CD14-positive monocyte (primary cell): ENCODE results near the gene CRYBA2. TPM values are rescaled to one million over a fixed set of nuclear protein-coding genes. Genes with fewer than 3 reads are reported as not detected.

ENCODE experiments used
- DNase-seq, 3 donors: peaks; one replicate each; pipeline ENCODE4 v3.0.0-alpha.2; 2011 to 2022
- H2AFZ ChIP-seq: 2 replicates; pipeline ENCODE4 v1.6.0; 2012; ENCODE audit warnings: mild to moderate bottlenecking, low read depth, low read length, inconsistent platforms; ENCODE audit not compliant: insufficient read depth, poor library complexity, severe bottlenecking
- H3K27ac ChIP-seq, 2 donors: 1 replicate in 1 of 2; 2 replicates in 1 of 2; pipeline ENCODE4 v1.5.1; 2012 to 2013; ENCODE audit warnings: low read length in 2 of 2, control low read depth in 1 of 2, inconsistent platforms in 1 of 2, low read depth in 1 of 2, mild to moderate bottlenecking in 1 of 2
- H3K27me3 ChIP-seq, 2 donors: one replicate each; pipeline versions ENCODE4 v1.6.0 to v1.6.1; 2011 to 2013; ENCODE audit warnings: low read length in 2 of 2; ENCODE audit not compliant: control insufficient read depth in 2 of 2, insufficient read depth in 2 of 2
- H3K36me3 ChIP-seq, 2 donors: replicated peaks in 1 of 2; 1 replicate in 1 of 2; 2 replicates in 1 of 2; pipeline versions ENCODE4 v1.5.1 to v1.6.1; 2012 to 2013; ENCODE audit warnings: low read length in 2 of 2, control low read depth in 1 of 2, inconsistent platforms in 1 of 2, mild to moderate bottlenecking in 1 of 2; ENCODE audit not compliant: insufficient read depth in 2 of 2, control insufficient read depth in 1 of 2
- H3K4me1 ChIP-seq, 2 donors: 1 replicate in 1 of 2; 2 replicates in 1 of 2; pipeline versions ENCODE4 v1.5.1 to v1.6.1; 2012 to 2013; ENCODE audit warnings: low read length in 2 of 2, control low read depth in 1 of 2, inconsistent platforms in 1 of 2, mild to moderate bottlenecking in 1 of 2, moderate library complexity in 1 of 2; ENCODE audit not compliant: insufficient read depth in 2 of 2, control insufficient read depth in 1 of 2
- H3K4me2 ChIP-seq: replicated peaks from 2 replicates; pipeline ENCODE3; 2012; ENCODE audit warnings: low read length, moderate library complexity, mild to moderate bottlenecking; ENCODE audit not compliant: poor library complexity, severe bottlenecking; ENCODE audit errors: extremely low read depth
- H3K4me3 ChIP-seq, 3 experiments: fragments of 200-600 bp in 1 of 3; sonication (generic) in 1 of 3; replicated peaks in 1 of 3; 1 replicate in 2 of 3; 2 replicates in 1 of 3; pipeline ENCODE4 v1.5.1; 2011 to 2013; ENCODE audit warnings: low read length in 3 of 3, mild to moderate bottlenecking in 3 of 3, control low read depth in 2 of 3, low read depth in 2 of 3, inconsistent platforms in 1 of 3, moderate library complexity in 1 of 3
- H3K79me2 ChIP-seq: 2 replicates; pipeline ENCODE4 v1.6.0; 2012; ENCODE audit warnings: mild to moderate bottlenecking, control low read depth, inconsistent platforms, low read length, moderate library complexity; ENCODE audit not compliant: insufficient read depth
- H3K9ac ChIP-seq: 2 replicates; pipeline ENCODE4 v1.6.0; 2017; ENCODE audit warnings: low read length, mild to moderate bottlenecking; ENCODE audit not compliant: insufficient read depth, poor library complexity, severe bottlenecking
- H3K9me3 ChIP-seq, 2 donors: replicated peaks in 1 of 2; 1 replicate in 1 of 2; 2 replicates in 1 of 2; pipeline versions ENCODE4 v1.5.1 to v1.6.1; 2012 to 2013; ENCODE audit warnings: low read length in 2 of 2, control low read depth in 1 of 2; ENCODE audit not compliant: control insufficient read depth in 1 of 2, insufficient read depth in 1 of 2
- H4K20me1 ChIP-seq: 2 replicates; pipeline ENCODE4 v1.6.0; 2012; ENCODE audit warnings: mild to moderate bottlenecking, low read length, control low read depth, moderate library complexity; ENCODE audit not compliant: insufficient read depth
- H3K27ac Mint-ChIP-seq, 7 donors: one replicate each; pipeline ENCODE4 v1.8.0; 2020; ENCODE audit warnings: mild to moderate bottlenecking in 7 of 7, mixed read lengths in 7 of 7, moderate library complexity in 6 of 7, inconsistent platforms in 2 of 7
- H3K27me3 Mint-ChIP-seq, 3 donors: one replicate each; pipeline ENCODE4 v1.8.0; 2021 to 2022; ENCODE audit warnings: low read depth in 3 of 3, mild to moderate bottlenecking in 3 of 3, mixed read lengths in 3 of 3, moderate library complexity in 3 of 3, inconsistent platforms in 1 of 3
- H3K36me3 Mint-ChIP-seq, 2 donors: one replicate each; pipeline ENCODE4 v1.8.0; 2020; ENCODE audit warnings: mixed read lengths in 2 of 2, inconsistent platforms in 1 of 2, mild to moderate bottlenecking in 1 of 2
- H3K4me1 Mint-ChIP-seq: one replicate; pipeline ENCODE4 v1.8.0; 2020; ENCODE audit warnings: mild to moderate bottlenecking, mixed read lengths
- H3K4me3 Mint-ChIP-seq, 2 donors: one replicate each; pipeline ENCODE4 v1.8.0; 2020; ENCODE audit warnings: mild to moderate bottlenecking in 2 of 2, mixed read lengths in 2 of 2, moderate library complexity in 1 of 2
- H3K9me3 Mint-ChIP-seq, 7 donors: one replicate each; pipeline ENCODE4 v1.8.0; 2020 to 2022; ENCODE audit warnings: mixed read lengths in 7 of 7, mild to moderate bottlenecking in 6 of 7, moderate library complexity in 6 of 7, inconsistent platforms in 2 of 7
- WGBS: methylation state at CpG from one replicate; pipeline ENCODE4 v1.1.5; 2013; ENCODE audit warnings: missing lambda C conversion rate; ENCODE audit not compliant: insufficient coverage; 5-methylcytosine and 5-hydroxymethylcytosine counted together
- intact Hi-C, 2 donors: fragments of 100-400 bp; cut with micrococcal nuclease; formaldehyde crosslinking; loops; one replicate each; pipeline versions ENCODE4 v1.15.0 to v1.15.1; 2023
- polyA plus RNA-seq, 3 donors: library from polyadenylated mRNA; depleted of rRNA in 1 of 3; unstranded in 2 of 3; stranded (reverse) in 1 of 3; fragments of 300-500 nt in 2 of 3; fragments of >200 nt in 1 of 3; fragmentation: Illumina TruSeq in 2 of 3; gene quantifications; 1 replicate in 2 of 3; 2 replicates in 1 of 3; pipeline ENCODE4 v1.2.3, GENCODE V29; 2012 to 2021
- TF ChIP-seq, protein P1 (sequence below): fragments of 200-600 bp; IDR thresholded peaks from one replicate; pipeline ENCODE4 v1.8.0; 2022; ENCODE audit warnings: antibody characterized with exemption, mild to moderate bottlenecking

The CRYBA2 gene
- polyA plus RNA-seq, 3 donors, result not detected

DNA sequence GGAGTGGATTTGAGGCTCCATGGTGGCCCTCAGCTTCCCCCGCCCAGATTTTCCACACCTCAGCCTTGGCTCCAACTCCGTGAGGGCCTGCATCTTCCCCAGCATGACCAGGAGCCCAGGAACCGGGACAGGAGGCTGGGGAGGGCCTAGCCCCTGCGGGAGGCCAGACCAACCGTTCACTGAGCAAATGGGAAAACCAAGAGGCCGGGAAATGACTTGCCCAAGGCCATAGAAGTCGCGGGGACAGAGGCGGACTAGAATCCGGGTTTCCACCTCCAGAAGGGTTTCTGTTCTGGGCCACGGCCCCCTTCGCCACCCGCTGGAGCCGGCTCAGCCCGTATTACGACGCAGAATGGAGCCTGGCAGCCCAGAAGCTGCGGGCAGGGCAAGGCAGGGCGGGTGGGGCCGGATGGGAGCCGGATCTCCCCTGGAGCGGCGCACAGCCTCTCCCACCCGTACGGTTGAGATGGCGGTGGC, 7.9 kb upstream of the CRYBA2 start:
- Histone ChIP-seq H3K27me3 (peaks cover 46 to 94% of the 10 kb centered on the region in 2 donors), H3K9ac (no peak overlapping the region), H4K20me1 (no peaks in the 10 kb centered on the region), H2AFZ (no peak overlapping the region), H3K79me2 (no peaks in the 10 kb centered on the region), H3K27ac (no peak overlapping the region), H3K9me3 (peaks cover 0 to 25% of the 10 kb centered on the region in 2 donors), H3K36me3 (no peaks in the 10 kb centered on the region), H3K4me3 (no peak overlapping the region), H3K4me2 (no peak overlapping the region), H3K4me1 (peaks cover 3 to 4% of the 10 kb centered on the region in 2 donors)
- no peak for DNase-seq
- H3K4me3 Mint-ChIP-seq, result peak overlapping the region in 1 of 2 donors; percentile 30
- H3K27me3 Mint-ChIP-seq, result peaks cover 81 to 95% (median 91%) of the 10 kb centered on the region in 3 donors
- TF ChIP-seq, protein P1, sequence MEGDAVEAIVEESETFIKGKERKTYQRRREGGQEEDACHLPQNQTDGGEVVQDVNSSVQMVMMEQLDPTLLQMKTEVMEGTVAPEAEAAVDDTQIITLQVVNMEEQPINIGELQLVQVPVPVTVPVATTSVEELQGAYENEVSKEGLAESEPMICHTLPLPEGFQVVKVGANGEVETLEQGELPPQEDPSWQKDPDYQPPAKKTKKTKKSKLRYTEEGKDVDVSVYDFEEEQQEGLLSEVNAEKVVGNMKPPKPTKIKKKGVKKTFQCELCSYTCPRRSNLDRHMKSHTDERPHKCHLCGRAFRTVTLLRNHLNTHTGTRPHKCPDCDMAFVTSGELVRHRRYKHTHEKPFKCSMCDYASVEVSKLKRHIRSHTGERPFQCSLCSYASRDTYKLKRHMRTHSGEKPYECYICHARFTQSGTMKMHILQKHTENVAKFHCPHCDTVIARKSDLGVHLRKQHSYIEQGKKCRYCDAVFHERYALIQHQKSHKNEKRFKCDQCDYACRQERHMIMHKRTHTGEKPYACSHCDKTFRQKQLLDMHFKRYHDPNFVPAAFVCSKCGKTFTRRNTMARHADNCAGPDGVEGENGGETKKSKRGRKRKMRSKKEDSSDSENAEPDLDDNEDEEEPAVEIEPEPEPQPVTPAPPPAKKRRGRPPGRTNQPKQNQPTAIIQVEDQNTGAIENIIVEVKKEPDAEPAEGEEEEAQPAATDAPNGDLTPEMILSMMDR, result no peak
- peaks cover 8% of the 10 kb centered on the region for H3K4me1 Mint-ChIP-seq
- WGBS, result 5% methylated on average over 26 of the region's 26 CpGs
- peaks cover 0 to 2% of the 10 kb centered on the region in 2 donors for H3K36me3 Mint-ChIP-seq
- peaks cover 0 to 20% (median 3%) of the 10 kb centered on the region in 7 donors for H3K9me3 Mint-ChIP-seq
- intact Hi-C loops, result no loop called here
- H3K27ac Mint-ChIP-seq, result no peak overlapping the region

DNA sequence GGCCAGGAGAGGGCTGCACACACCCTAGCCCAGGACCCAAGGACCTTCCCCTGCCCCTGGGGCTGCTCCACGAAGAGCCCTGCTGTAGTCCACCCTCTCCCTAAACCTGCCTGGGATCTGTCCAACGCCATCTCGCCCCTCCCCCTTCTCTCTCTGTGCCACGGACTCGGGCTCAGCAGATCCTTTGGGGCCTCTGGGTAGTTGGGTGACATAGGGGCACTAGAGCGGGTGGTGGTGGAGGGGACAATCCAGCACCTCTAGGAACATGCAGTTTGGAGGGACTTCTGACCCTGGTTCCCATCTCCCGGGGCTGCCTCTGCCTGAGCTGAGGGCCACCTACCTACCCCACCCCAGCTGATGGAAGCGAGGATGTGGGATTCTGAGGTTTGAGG, 7.3 kb upstream of the CRYBA2 start:
- intact Hi-C loops, result no loop called here
- Histone ChIP-seq H3K27me3 (peaks cover 50 to 94% of the 10 kb centered on the region in 2 donors), H3K4me3 (no peak overlapping the region), H3K79me2 (no peaks in the 10 kb centered on the region), H3K27ac (no peak overlapping the region), H3K4me2 (no peak overlapping the region), H3K4me1 (peaks cover 3 to 5% of the 10 kb centered on the region in 2 donors), H2AFZ (no peak overlapping the region), H3K36me3 (no peaks in the 10 kb centered on the region), H4K20me1 (no peaks in the 10 kb centered on the region), H3K9ac (no peak overlapping the region), H3K9me3 (peaks cover 0 to 26% of the 10 kb centered on the region in 2 donors)
- Mint-ChIP-seq H3K36me3 (peaks cover 0 to 2% of the 10 kb centered on the region in 2 donors), H3K4me1 (peaks cover 13% of the 10 kb centered on the region), H3K4me3 (peak overlapping the region in 1 of 2 donors; percentile 30), H3K27me3 (peaks cover 83 to 95% (median 93%) of the 10 kb centered on the region in 3 donors), H3K9me3 (peaks cover 0 to 20% (median 3%) of the 10 kb centered on the region in 7 donors), H3K27ac (no peak overlapping the region)
- TF ChIP-seq, protein P1, result no peak
- no peak for DNase-seq
- WGBS, result no CpG with 5 or more reads among the region's 8 CpGs
